Panc1 (cell line): ENCODE results near the gene DCN.

Experiments
- CTCF ChIP-seq: fragments of 450-650 bp; IDR thresholded peaks from 2 replicates; pipeline ENCODE4 v1.5.1; 2017; ENCODE audit warnings: mild to moderate bottlenecking
- POLR2AphosphoS5 ChIP-seq: IDR thresholded peaks from 2 replicates; pipeline ENCODE4 v1.6.1; 2012; ENCODE audit warnings: mild to moderate bottlenecking, low read depth, low read length, moderate library complexity
- REST ChIP-seq, 2 experiments: IDR thresholded peaks; 2 replicates each; pipeline ENCODE4 v1.6.1; 2011 to 2012; ENCODE audit warnings: low read depth in 2 of 2, control low read depth in 1 of 2, low read length in 1 of 2, mild to moderate bottlenecking in 1 of 2, moderate library complexity in 1 of 2; ENCODE audit not compliant: insufficient read depth in 1 of 2
- SIN3A ChIP-seq: IDR thresholded peaks from 2 replicates; pipeline ENCODE4 v1.6.1; 2012; ENCODE audit warnings: low read depth, mild to moderate bottlenecking, low read length, moderate library complexity, borderline replicate concordance; ENCODE audit not compliant: insufficient read depth

- TF ChIP-seq CTCF: no peak
- no peak for TF ChIP-seq SIN3A
- TF ChIP-seq POLR2AphosphoS5: no peak
- no peak for TF ChIP-seq REST (IDR thresholded peaks at IDR 0.05; ENCODE audit: insufficient read depth in 1 of 2, low read depth in 2 of 2, low read length in 1 of 2)
These were observed 23.2 kb upstream of the DCN start for GRCh38 chr12:91205811-91206210.
